GM23248 (cell line): ENCODE measurements around the gene LMO1.

Source experiments
- EZH2 ChIP-seq: fragments of 200-600 bp; sonication (generic); IDR thresholded peaks from 2 replicates; pipeline ENCODE4 v1.6.1; 2018; ENCODE audit warnings: antibody characterized with exemption, mild to moderate bottlenecking; ENCODE audit not compliant: insufficient read depth, poor library complexity, severe bottlenecking
- EZH2phosphoT487 ChIP-seq: fragments of 200-600 bp; sonication (generic); IDR thresholded peaks from 2 replicates; pipeline ENCODE4 v1.6.1; 2018; ENCODE audit warnings: antibody characterized with exemption, moderate library complexity, mild to moderate bottlenecking, low read depth; ENCODE audit not compliant: insufficient read depth

DNA sequence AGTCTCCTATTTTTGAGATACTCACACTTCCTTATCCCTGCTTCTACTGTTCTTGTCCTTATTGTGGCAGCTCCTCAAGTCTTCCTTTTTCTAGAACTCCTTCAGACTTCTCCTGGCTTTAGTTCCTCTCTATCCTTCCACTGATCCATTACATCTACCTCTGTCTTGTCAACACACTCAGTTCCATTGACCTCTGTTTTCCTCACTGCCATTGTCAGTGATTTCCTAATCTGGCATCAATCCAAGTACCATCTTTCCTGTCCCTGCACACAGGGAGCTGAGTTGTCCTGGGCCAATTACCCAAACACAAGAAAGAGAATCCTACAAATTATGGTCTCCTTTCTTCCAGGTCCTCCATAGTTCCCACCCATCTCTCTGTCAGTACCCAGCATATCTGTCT, 66.9 kb downstream of the LMO1 start:
- no peak for TF ChIP-seq EZH2
- no peak for TF ChIP-seq EZH2phosphoT487
